Measurements from ENCODE around the gene SKP2.

SKP2 gene

DNA sequence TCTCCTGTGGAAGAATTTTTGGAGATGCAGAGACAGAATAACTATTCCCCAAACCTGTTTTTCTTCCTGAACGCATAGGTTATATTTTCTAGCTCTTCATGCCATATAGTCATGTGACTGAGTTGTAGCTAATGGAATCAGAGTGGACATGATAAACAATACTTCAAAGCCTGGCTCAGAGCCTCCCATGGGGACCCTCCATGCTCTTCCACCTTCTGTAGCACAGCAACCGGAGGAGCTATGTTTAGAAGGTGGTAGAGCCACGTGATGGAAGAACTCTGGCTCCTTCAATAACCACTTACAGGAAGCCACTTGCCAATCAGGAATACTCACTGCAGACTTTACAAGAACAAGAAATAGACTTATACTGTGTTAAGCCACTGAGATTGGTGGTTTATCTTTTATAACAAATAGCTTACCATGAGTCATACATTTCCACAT lies 50.6 kb downstream of the SKP2 start:
- DNase-seq = no peak

DNA sequence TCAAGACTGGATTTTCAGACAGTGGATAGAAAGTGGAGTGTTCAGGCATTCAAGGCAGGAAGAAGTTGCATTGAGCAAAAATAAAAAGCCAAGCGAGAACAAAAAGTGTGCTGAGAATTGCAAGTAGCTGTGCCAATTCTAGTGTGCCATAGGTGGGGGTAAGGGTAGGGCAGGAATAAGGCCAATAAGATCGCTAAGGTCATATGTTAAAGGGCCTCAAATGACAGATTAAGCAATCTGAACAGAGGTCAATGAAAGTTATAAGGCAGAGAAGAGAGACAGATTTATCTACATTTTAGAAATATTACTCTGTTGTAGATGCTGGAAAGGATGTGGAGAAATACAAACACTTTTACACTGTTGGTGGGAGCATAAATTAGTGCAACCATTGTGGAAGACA lies 53.4 kb downstream of the SKP2 start:
- no peak for DNase-seq

- DNase-seq = no peak
Observed at GRCh38 chr5:36206913-36207312, 55.0 kb downstream of the SKP2 start.

DNA sequence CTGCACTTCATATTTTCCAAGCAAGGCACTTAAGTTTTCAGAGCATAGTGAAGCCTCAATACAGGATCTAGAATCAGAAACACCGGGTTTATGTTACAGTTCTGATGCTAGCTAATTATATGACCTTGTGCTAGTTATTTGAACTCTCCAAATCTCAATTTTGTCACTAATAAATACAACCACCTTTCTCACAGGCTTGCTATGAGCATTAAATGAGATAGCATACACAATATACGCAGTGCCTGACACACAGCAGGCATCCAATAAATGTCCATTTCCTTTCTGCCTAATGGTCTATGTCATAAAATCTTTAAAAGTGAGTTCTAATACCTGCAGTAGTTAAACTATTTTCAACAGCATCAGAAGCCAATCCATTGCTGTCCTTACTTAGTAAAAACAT lies 56.9 kb downstream of the SKP2 start:
- DNase-seq = no peak

GRCh38 chr5:36209664-36210063 lies 57.8 kb downstream of the SKP2 start:
- DNase-seq = no peak

- no peak for DNase-seq
Observed at GRCh38 chr5:36214436-36214835, 62.5 kb downstream of the SKP2 start.

- DNase-seq = no peak
Observed at GRCh38 chr5:36215910-36216309, 64.0 kb downstream of the SKP2 start.

GRCh38 chr5:36217567-36217966 lies 65.7 kb downstream of the SKP2 start:
- DNase-seq = no peak

DNA sequence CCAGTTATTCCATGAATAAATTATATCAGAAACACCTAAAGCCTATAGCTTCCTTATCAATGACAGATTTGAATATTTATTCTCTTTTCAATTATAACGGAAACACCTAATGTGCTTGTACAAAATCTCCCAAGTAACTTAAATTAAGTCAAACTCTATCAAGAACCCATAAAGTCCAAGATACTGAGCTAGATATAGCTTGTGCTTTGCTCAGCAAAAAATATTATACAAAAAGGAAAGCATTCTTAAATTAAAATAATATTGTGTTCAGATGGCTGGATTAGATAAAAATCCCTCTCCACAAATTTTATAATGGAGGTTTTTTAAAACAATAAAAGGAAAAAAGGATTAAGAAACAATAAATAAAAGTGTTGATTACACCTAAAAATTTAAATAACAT lies 66.1 kb downstream of the SKP2 start:
- no peak for DNase-seq

DNA sequence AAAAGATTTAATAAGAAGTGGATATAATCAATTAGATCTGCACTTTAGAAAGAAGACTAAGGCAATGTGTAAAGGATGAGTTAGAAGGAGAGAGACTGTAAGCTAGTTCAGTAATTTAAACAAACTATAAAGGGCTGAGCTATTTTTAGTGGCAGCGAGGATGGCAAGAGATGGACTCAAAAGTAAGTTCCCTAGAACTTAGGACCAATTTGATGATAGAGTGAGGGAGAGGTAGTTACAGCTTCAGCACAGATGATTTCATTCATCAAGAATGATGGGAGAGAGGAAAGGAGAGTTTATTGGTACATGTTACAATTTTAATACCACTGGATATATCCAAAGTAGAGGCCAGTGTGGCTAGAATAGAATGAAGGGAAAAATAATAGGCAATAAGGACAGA lies 70.7 kb downstream of the SKP2 start:
- DNase-seq = no peak

GRCh38 chr5:36227046-36227445 lies 75.1 kb downstream of the SKP2 start:
- no peak for DNase-seq

GRCh38 chr5:36228505-36228904 lies 76.6 kb downstream of the SKP2 start:
- DNase-seq = no peak

DNA sequence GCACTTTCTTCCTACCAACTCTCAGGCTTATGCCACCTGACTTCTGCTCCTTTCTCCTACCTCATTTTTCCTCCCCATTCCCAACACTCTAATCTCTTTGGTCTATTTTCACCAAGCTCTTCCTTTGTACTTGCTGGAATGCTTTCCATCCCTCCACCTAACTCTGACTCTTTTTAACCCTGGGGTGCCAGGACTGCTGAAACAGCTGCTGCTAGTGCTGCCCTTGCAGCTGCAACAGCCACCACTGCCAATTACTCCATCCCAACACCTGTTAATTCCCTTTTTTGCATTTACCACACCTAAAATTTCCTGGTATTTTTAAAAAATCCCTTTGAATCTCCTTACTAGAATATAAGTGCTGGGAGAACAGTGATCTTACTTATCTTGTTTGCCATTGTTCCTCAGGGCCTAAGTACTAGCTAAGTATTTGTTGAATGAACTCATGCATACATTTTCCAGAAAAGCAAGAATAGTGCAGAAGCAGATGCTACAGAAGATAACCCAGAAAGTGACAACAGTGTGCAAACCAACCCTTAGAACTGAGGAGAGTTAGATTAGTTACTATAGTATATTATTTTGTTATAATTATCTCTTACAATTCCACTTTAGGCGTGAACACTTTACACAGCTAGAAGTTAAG lies 78.4 kb downstream of the SKP2 start:
- DNase-seq = no peak

DNA sequence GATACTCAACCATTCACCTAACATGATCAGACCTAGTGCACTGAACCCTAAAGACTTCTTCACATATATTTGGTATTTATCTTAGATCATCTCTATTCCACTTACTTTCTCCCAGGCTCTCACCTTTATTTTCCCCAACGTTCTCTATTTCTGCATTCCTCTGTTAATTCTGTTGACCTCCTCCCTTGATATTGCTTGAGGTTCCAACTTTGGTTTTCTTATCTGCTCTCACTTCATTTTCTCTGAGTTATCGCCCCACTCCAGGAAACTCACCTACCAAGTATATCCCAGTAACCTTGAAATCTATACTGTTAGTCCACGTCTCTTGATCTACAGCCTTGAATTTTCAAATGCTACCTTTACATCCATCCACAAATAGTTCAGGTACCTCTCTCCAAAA lies 80.6 kb downstream of the SKP2 start:
- no peak for DNase-seq
